ENCODE measurements around the gene JARID2. TPM values are rescaled to one million over a fixed set of nuclear protein-coding genes. Genes with fewer than 3 reads are reported as not detected.

The JARID2 gene
- polyA plus RNA-seq, 1 experiment, result 6.1 TPM

DNA sequence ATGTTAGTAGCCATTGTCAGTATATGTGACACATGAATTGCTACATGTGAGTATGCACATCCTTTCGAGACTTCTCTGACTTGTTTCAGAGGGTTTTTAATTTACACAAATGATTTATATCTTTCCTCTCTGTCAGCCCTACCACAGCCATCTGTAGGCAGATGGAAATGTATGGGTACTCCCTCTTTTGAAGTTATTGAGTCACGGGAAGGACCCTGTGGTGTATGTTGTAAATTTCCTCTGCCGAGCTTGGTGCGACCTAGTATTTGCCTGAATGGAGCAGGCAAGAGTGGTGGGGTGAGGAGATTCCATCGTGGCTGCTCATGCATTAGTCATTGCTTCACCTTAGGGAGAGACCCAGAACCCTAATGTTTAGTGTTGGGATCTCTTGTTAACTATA, 171.9 kb downstream of the JARID2 start:
- TF ChIP-seq CTCF (IDR thresholded peaks at IDR 0.05; ENCODE audit: insufficient read depth, low read depth, low read length), result no peak
- DNase-seq (ENCODE audit: low read depth), result no peak
- Histone ChIP-seq H3K36me3 (ENCODE audit: control insufficient read depth, insufficient read depth, low read length) (no peaks in the 10 kb centered on the region), H3K27me3 (ENCODE audit: control insufficient read depth, insufficient read depth, low read length) (no peaks in the 10 kb centered on the region), H3K4me3 (ENCODE audit: low read depth, low read length) (no peak overlapping the region)
- ChIA-PET CTCF (interaction anchor here (0.6 to 1.2 kb wide), 2 partner anchors 11 to 24 kb away, joined by 3 read pairs; no protein-coding TSS in a partner anchor), POLR2A (no interaction called here)

- no peak for DNase-seq (ENCODE audit: low read depth)
- H3K4me3 ChIP-seq (ENCODE audit: low read depth, low read length), result no peak overlapping the region
- POLR2A ChIA-PET, result no interaction called here
- no peaks in the 10 kb centered on the region for H3K36me3 ChIP-seq (ENCODE audit: control insufficient read depth, insufficient read depth, low read length)
- no peaks in the 10 kb centered on the region for H3K27me3 ChIP-seq (ENCODE audit: control insufficient read depth, insufficient read depth, low read length)
- CTCF ChIA-PET, result interaction anchor here (1.7 kb wide), 1 partner anchor 27 kb away, joined by 4 read pairs; no protein-coding TSS in a partner anchor
- TF ChIP-seq CTCF (IDR thresholded peaks at IDR 0.05; ENCODE audit: insufficient read depth, low read depth, low read length), result no peak
Measured at GRCh38 chr6:15419493-15419892, 173.6 kb downstream of the JARID2 start.

DNA sequence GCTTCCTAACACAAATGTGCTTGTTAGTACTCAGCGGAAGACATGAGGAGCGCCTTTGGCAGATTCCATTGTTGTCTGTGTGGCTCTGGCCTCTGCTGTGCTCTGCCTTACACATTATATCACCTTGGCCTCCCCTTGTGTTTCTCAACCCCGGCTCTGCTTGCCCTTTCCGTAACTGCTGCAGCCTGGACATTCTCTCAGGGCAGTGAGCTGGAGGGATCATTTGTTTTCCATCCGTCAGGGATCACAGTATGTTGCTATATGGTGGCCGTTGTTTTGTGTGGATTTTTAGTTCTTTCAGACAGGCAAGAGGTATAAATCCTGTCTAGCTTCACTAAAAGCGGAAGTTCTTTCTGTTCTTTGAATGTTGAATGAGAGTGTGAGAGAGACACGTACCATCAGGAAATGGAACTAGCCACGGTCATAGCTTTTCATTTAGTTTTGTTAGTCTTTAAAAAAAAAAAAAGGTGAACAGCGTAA, 175.1 kb downstream of the JARID2 start:
- ChIA-PET POLR2A (no interaction called here), CTCF (interaction anchor here (0.6 to 1.7 kb wide), 3 partner anchors 28 to 1215 kb away, joined by 3 to 4 read pairs (median 3); no protein-coding TSS in a partner anchor)
- no peaks in the 10 kb centered on the region for H3K27me3 ChIP-seq (ENCODE audit: control insufficient read depth, insufficient read depth, low read length)
- DNase-seq (ENCODE audit: low read depth), result no peak
- TF ChIP-seq CTCF (IDR thresholded peaks at IDR 0.05; ENCODE audit: insufficient read depth, low read depth, low read length), result no peak
- H3K4me3 ChIP-seq (ENCODE audit: low read depth, low read length), result no peak overlapping the region
- H3K36me3 ChIP-seq (ENCODE audit: control insufficient read depth, insufficient read depth, low read length), result no peaks in the 10 kb centered on the region

DNA sequence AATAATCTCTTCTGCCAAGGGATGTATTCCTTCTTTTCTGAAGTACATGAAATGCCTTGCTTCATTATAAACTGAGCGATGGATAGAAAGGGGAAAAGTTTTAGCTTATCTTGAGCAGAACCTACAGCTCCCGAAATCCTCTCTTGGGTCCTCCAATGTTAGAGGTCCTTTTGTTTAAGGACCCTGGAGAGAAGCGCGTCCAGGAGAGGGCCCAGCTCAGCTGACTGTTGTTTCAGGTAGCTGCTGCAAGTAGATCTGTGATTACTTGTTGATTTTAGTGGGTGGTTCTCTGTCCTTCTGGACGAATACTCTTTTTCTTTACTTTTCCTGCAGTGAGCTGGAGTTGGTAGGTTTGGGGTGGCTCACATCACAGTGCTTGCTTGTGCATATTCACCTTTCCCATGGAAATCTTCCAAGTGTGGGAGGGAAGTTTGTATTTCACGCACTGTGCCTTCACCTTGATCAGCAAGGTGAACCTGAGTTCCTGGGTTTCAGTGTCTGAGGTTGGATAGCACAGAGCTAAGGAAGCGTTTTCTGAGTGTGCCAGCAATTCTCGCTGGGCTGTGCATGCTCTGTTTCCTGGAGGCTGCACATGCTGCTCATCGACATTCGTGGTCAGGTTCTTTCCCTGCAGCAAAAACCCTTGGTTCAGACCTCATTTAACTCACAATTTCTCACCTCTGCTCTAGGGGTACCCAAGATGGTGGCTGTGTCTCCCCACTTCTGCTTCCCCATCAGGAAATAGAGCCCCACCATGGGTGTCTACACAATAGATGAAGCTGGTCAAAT, 176.3 kb downstream of the JARID2 start:
- TF ChIP-seq CTCF (IDR thresholded peaks at IDR 0.05; ENCODE audit: insufficient read depth, low read depth, low read length), result no peak
- Histone ChIP-seq H3K27me3 (ENCODE audit: control insufficient read depth, insufficient read depth, low read length) (no peaks in the 10 kb centered on the region), H3K36me3 (ENCODE audit: control insufficient read depth, insufficient read depth, low read length) (no peaks in the 10 kb centered on the region), H3K4me3 (ENCODE audit: low read depth, low read length) (no peak overlapping the region)
- DNase-seq (ENCODE audit: low read depth), result no peak
- POLR2A ChIA-PET, result no interaction called here
- CTCF ChIA-PET, result interaction anchor here (0.6 kb wide), 1 partner anchor 1216 kb away, joined by 3 read pairs; no protein-coding TSS in a partner anchor

DNA sequence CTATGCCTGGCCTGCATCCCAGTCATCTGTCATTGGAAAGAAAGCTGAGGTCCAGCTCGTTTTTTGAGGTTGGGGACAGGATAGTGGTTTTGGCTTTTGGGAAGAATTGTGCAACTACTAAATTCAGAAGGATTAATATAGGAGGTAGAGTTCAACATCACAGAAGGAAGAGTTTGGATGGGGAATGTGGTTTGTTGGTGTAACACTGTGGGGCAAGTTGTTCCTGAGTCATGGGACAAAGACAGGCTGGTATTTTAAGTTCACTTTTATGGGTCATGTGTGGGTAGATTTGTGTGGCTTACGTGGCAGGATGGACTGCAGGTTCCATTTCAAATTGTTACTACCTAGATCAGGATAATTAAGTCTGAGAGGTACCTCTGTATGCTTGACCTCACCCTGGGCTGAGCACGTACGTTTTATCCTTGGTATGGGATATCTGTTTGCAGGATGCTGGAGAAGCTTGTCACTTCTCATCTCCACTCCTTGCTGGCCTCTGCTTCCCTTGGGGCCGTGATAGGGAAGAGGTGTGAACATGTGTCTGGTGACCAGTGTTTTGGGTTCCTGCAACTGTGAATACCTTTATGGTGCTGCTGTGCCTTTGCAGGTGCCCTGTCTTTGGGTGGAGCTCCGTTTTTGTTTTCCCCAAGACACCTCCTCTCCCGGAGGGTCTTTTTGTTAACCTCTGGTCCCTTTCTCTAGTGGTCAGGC, 177.6 kb downstream of the JARID2 start:
- DNase-seq (ENCODE audit: low read depth), result no peak
- Histone ChIP-seq H3K27me3 (ENCODE audit: control insufficient read depth, insufficient read depth, low read length) (no peaks in the 10 kb centered on the region), H3K36me3 (ENCODE audit: control insufficient read depth, insufficient read depth, low read length) (no peaks in the 10 kb centered on the region), H3K4me3 (ENCODE audit: low read depth, low read length) (no peak overlapping the region)
- ChIA-PET POLR2A (no interaction called here), CTCF (no interaction called here)
- TF ChIP-seq CTCF (IDR thresholded peaks at IDR 0.05; ENCODE audit: insufficient read depth, low read depth, low read length), result no peak
